ENCODE results near the gene PDLIM7. TPM values are rescaled to one million over a fixed set of nuclear protein-coding genes. Genes with fewer than 3 reads are reported as not detected.
"Not testable (repeated sequence)": the region's sequence is repeated elsewhere in the genome, so short reads cannot be mapped to it uniquely, and the experiment has no call there.

The PDLIM7 gene
- 10 to 100 TPM; 38.5 to 41.9 TPM for total RNA-seq

- Mint-ChIP-seq H3K27ac (peak within 1 kb of the TSS; percentile 47), H3K4me3 (peak within 1 kb of the TSS; percentile 79), H3K36me3 (no peaks in the 10 kb centered on the region), H3K9me3 (no peaks in the 10 kb centered on the region), H3K27me3 (peaks cover 13% of the 10 kb centered on the region), H3K4me1 (peaks cover 31% of the 10 kb centered on the region)
- DNase-seq: peak; percentile 95
Observed at GRCh38 chr5:177497292-177498012, at the start of gene PDLIM7. Gene PDLIM7, minus strand, starts transcription at chr5:177497604. Its CDS starts 1,092 bp downstream, at chr5:177496512.

GRCh38 chr5:177546258-177546741 is 48.9 kb upstream of the PDLIM7 start:
- H3K4me1 Mint-ChIP-seq: peaks cover 13% of the 10 kb centered on the region
- no peaks in the 10 kb centered on the region for H3K36me3 Mint-ChIP-seq
- no peak for DNase-seq
- H3K4me3 Mint-ChIP-seq: no peak overlapping the region
- no peaks in the 10 kb centered on the region for H3K27me3 Mint-ChIP-seq
- no peak overlapping the region for H3K27ac Mint-ChIP-seq
- no peaks in the 10 kb centered on the region for H3K9me3 Mint-ChIP-seq

- H3K9me3 Mint-ChIP-seq: no peaks in the 10 kb centered on the region
- no peaks in the 10 kb centered on the region for H3K36me3 Mint-ChIP-seq
- DNase-seq: no peak
- H3K4me3 Mint-ChIP-seq: no peak overlapping the region
- H3K4me1 Mint-ChIP-seq: peaks cover 12% of the 10 kb centered on the region
- no peaks in the 10 kb centered on the region for H3K27me3 Mint-ChIP-seq
- no peak overlapping the region for H3K27ac Mint-ChIP-seq
Observed at GRCh38 chr5:177545487-177546257, 48.3 kb upstream of the PDLIM7 start.

GRCh38 chr5:177542816-177543465 is 45.5 kb upstream of the PDLIM7 start:
- H3K4me1 Mint-ChIP-seq: peaks cover 7% of the 10 kb centered on the region
- H3K36me3 Mint-ChIP-seq: no peaks in the 10 kb centered on the region
- H3K27ac Mint-ChIP-seq: no peak overlapping the region
- no peak for DNase-seq
- no peak overlapping the region for H3K4me3 Mint-ChIP-seq
- H3K9me3 Mint-ChIP-seq: no peaks in the 10 kb centered on the region
- no peaks in the 10 kb centered on the region for H3K27me3 Mint-ChIP-seq

GRCh38 chr5:177540438-177540837 is 43.0 kb upstream of the PDLIM7 start:
- Mint-ChIP-seq H3K9me3 (no peaks in the 10 kb centered on the region), H3K4me3 (no peak overlapping the region), H3K4me1 (peaks cover 5% of the 10 kb centered on the region), H3K27me3 (no peaks in the 10 kb centered on the region), H3K36me3 (peaks cover under 1% of the 10 kb centered on the region), H3K27ac (no peak overlapping the region)
- no peak for DNase-seq

- Mint-ChIP-seq H3K9me3 (no peaks in the 10 kb centered on the region), H3K27me3 (no peaks in the 10 kb centered on the region), H3K4me1 (peaks cover 5% of the 10 kb centered on the region), H3K36me3 (peaks cover 2% of the 10 kb centered on the region), H3K4me3 (no peak overlapping the region), H3K27ac (no peak overlapping the region)
- DNase-seq: no peak
Observed at GRCh38 chr5:177539411-177539810, 42.0 kb upstream of the PDLIM7 start.

GRCh38 chr5:177538876-177539275 is 41.5 kb upstream of the PDLIM7 start:
- no peak for DNase-seq
- no peak overlapping the region for H3K4me3 Mint-ChIP-seq
- H3K36me3 Mint-ChIP-seq: peaks cover 2% of the 10 kb centered on the region
- no peak overlapping the region for H3K27ac Mint-ChIP-seq
- H3K27me3 Mint-ChIP-seq: no peaks in the 10 kb centered on the region
- peaks cover 5% of the 10 kb centered on the region for H3K4me1 Mint-ChIP-seq
- no peaks in the 10 kb centered on the region for H3K9me3 Mint-ChIP-seq

- no peaks in the 10 kb centered on the region for H3K4me1 Mint-ChIP-seq
- DNase-seq: no peak
- no peak overlapping the region for H3K4me3 Mint-ChIP-seq
- no peak overlapping the region for H3K27ac Mint-ChIP-seq
- H3K27me3 Mint-ChIP-seq: no peaks in the 10 kb centered on the region
- no peaks in the 10 kb centered on the region for H3K9me3 Mint-ChIP-seq
- H3K36me3 Mint-ChIP-seq: peaks cover 2% of the 10 kb centered on the region
Observed at GRCh38 chr5:177537389-177538361, 40.3 kb upstream of the PDLIM7 start.

GRCh38 chr5:177536386-177536785 is 39.0 kb upstream of the PDLIM7 start:
- Mint-ChIP-seq H3K36me3 (peaks cover 5% of the 10 kb centered on the region), H3K4me3 (no peak overlapping the region), H3K27ac (no peak overlapping the region), H3K27me3 (no peaks in the 10 kb centered on the region), H3K4me1 (no peaks in the 10 kb centered on the region), H3K9me3 (no peaks in the 10 kb centered on the region)
- no peak for DNase-seq

- H3K9me3 Mint-ChIP-seq: no peaks in the 10 kb centered on the region
- H3K4me3 Mint-ChIP-seq: no peak overlapping the region
- H3K36me3 Mint-ChIP-seq: peaks cover 8% of the 10 kb centered on the region
- DNase-seq: no peak
- no peaks in the 10 kb centered on the region for H3K4me1 Mint-ChIP-seq
- H3K27ac Mint-ChIP-seq: no peak overlapping the region
- no peaks in the 10 kb centered on the region for H3K27me3 Mint-ChIP-seq
Observed at GRCh38 chr5:177535125-177535524, 37.7 kb upstream of the PDLIM7 start.

- H3K4me1 Mint-ChIP-seq, H3K9me3 Mint-ChIP-seq, DNase-seq, H3K4me3 Mint-ChIP-seq, H3K27ac Mint-ChIP-seq, H3K36me3 Mint-ChIP-seq, H3K27me3 Mint-ChIP-seq: not testable (repeated sequence)
Observed at GRCh38 chr5:177534433-177534832, 37.0 kb upstream of the PDLIM7 start.

- H3K4me3 Mint-ChIP-seq: no peak overlapping the region
- H3K27ac Mint-ChIP-seq: no peak overlapping the region
- no peak for DNase-seq
- H3K4me1 Mint-ChIP-seq: no peaks in the 10 kb centered on the region
- peaks cover 8% of the 10 kb centered on the region for H3K36me3 Mint-ChIP-seq
- H3K9me3 Mint-ChIP-seq: no peaks in the 10 kb centered on the region
- no peaks in the 10 kb centered on the region for H3K27me3 Mint-ChIP-seq
Observed at GRCh38 chr5:177531209-177531940, 34.0 kb upstream of the PDLIM7 start.

GRCh38 chr5:177530638-177531037 is 33.2 kb upstream of the PDLIM7 start:
- no peak overlapping the region for H3K27ac Mint-ChIP-seq

More at GRCh38 chr5:177530638-177531037, 33.2 kb upstream of the PDLIM7 start:
- no peak for DNase-seq
- Mint-ChIP-seq H3K4me3 (no peak overlapping the region), H3K9me3 (no peaks in the 10 kb centered on the region), H3K27me3 (no peaks in the 10 kb centered on the region), H3K4me1 (no peaks in the 10 kb centered on the region), H3K36me3 (peaks cover 8% of the 10 kb centered on the region)
